Liver (tissue), 9 donors: ENCODE results near the gene IP6K3. TPM values are rescaled to one million over a fixed set of nuclear protein-coding genes. Genes with fewer than 3 reads are reported as not detected.

Source experiments
- DNase-seq: peaks from one replicate; pipeline ENCODE4 v3.0.0-alpha.2; 2017; ENCODE audit warnings: low spot score
- H3K27ac ChIP-seq, 2 donors: one replicate each; pipeline ENCODE4 v1.7.0; 2013; ENCODE audit warnings: inconsistent platforms in 2 of 2, low read length in 2 of 2, control low read depth in 1 of 2, low read depth in 1 of 2, mild to moderate bottlenecking in 1 of 2
- H3K27me3 ChIP-seq, 4 donors: one replicate each; pipeline versions ENCODE4 v1.6.1 to v1.7.0; 2013; ENCODE audit warnings: low read length in 3 of 4, inconsistent platforms in 1 of 4, mild to moderate bottlenecking in 1 of 4, moderate library complexity in 1 of 4; ENCODE audit not compliant: control insufficient read depth in 4 of 4, insufficient read depth in 4 of 4
- H3K36me3 ChIP-seq, 4 donors: one replicate each; pipeline versions ENCODE4 v1.6.1 to v1.7.0; 2013; ENCODE audit warnings: low read length in 3 of 4, mild to moderate bottlenecking in 3 of 4, low read depth in 1 of 4, moderate library complexity in 1 of 4; ENCODE audit not compliant: control insufficient read depth in 4 of 4, insufficient read depth in 3 of 4
- H3K4me1 ChIP-seq, 4 donors: one replicate each; pipeline versions ENCODE4 v1.6.1 to v1.7.0; 2013; ENCODE audit warnings: low read length in 3 of 4, mild to moderate bottlenecking in 3 of 4, moderate library complexity in 1 of 4; ENCODE audit not compliant: control insufficient read depth in 4 of 4, insufficient read depth in 4 of 4
- H3K4me3 ChIP-seq, 3 donors: one replicate each; pipeline versions ENCODE4 v1.6.1 to v1.7.0; 2013; ENCODE audit warnings: low read length in 3 of 3, control low read depth in 1 of 3, low read depth in 1 of 3, mild to moderate bottlenecking in 1 of 3
- H3K9ac ChIP-seq, 2 donors: one replicate each; pipeline ENCODE4 v1.7.0; 2013; ENCODE audit warnings: low read length in 2 of 2, mild to moderate bottlenecking in 2 of 2, moderate library complexity in 2 of 2, control low read depth in 1 of 2, low read depth in 1 of 2
- H3K9me3 ChIP-seq, 4 donors: one replicate each; pipeline versions ENCODE4 v1.6.1 to v1.7.0; 2013; ENCODE audit warnings: low read length in 3 of 4; ENCODE audit not compliant: control insufficient read depth in 4 of 4
- ATF3 ChIP-seq: IDR thresholded peaks from 2 replicates; pipeline ENCODE4 v1.6.1; 2016; ENCODE audit warnings: antibody characterized with exemption
- EGR1 ChIP-seq, 2 donors: IDR thresholded peaks; 2 replicates each; pipeline ENCODE4 v1.6.1; 2016 to 2018; ENCODE audit warnings: antibody characterized with exemption in 2 of 2, low read depth in 2 of 2
- FOXA1 ChIP-seq: IDR thresholded peaks from 2 replicates; pipeline ENCODE4 v1.6.1; 2016; ENCODE audit warnings: antibody characterized with exemption
- FOXA2 ChIP-seq: IDR thresholded peaks from 2 replicates; pipeline ENCODE4 v1.6.1; 2016; ENCODE audit warnings: antibody characterized with exemption
- GABPA ChIP-seq, 2 donors: IDR thresholded peaks in 1 of 2; conservative IDR thresholded peaks in 1 of 2; 2 replicates each; pipeline ENCODE4 v1.6.1; 2016; ENCODE audit warnings: antibody characterized with exemption in 2 of 2, mild to moderate bottlenecking in 1 of 2, moderate library complexity in 1 of 2
- HNF4A ChIP-seq, 2 donors: conservative IDR thresholded peaks; 2 replicates each; pipeline ENCODE4 v1.6.1; 2016; ENCODE audit warnings: antibody characterized with exemption in 2 of 2, mild to moderate bottlenecking in 2 of 2
- HNF4G ChIP-seq: IDR thresholded peaks from 2 replicates; pipeline ENCODE4 v1.6.1; 2016; ENCODE audit warnings: antibody characterized with exemption
- JUND ChIP-seq, 2 donors: IDR thresholded peaks; 2 replicates each; pipeline ENCODE4 v1.6.1; 2016; ENCODE audit warnings: antibody characterized with exemption in 2 of 2
- NR2F2 ChIP-seq: IDR thresholded peaks from 2 replicates; pipeline ENCODE4 v1.6.1; 2016; ENCODE audit warnings: antibody characterized with exemption
- RAD21 ChIP-seq, 2 donors: IDR thresholded peaks; 2 replicates each; pipeline ENCODE4 v1.6.1; 2016; ENCODE audit warnings: antibody characterized with exemption in 2 of 2, mild to moderate bottlenecking in 2 of 2
- RXRA ChIP-seq, 2 donors: IDR thresholded peaks; 2 replicates each; pipeline ENCODE4 v1.6.1; 2017 to 2018; ENCODE audit warnings: antibody characterized with exemption in 2 of 2, mild to moderate bottlenecking in 1 of 2
- SP1 ChIP-seq: IDR thresholded peaks from 2 replicates; pipeline ENCODE4 v1.6.1; 2018; ENCODE audit warnings: antibody characterized with exemption, mild to moderate bottlenecking
- TAF1 ChIP-seq: conservative IDR thresholded peaks from 2 replicates; pipeline ENCODE4 v1.6.1; 2016; ENCODE audit warnings: antibody characterized with exemption, mild to moderate bottlenecking
- YY1 ChIP-seq: IDR thresholded peaks from 2 replicates; pipeline ENCODE4 v1.6.1; 2016; ENCODE audit warnings: antibody characterized with exemption, mild to moderate bottlenecking
- WGBS: extraction: QIAGEN DNeasy Blood & Tissue Kit; methylation state at CpG from one replicate; pipeline ENCODE4 v1.1.7; 2013; 5-methylcytosine and 5-hydroxymethylcytosine counted together
- polyA plus RNA-seq, 2 donors: library from polyadenylated mRNA; stranded (reverse) in 1 of 2; unstranded in 1 of 2; fragments of 200-250 nt in 1 of 2; fragments of >200 nt in 1 of 2; fragmentation: Nextera tagmentation in 1 of 2; extraction: Ambion mirVana in 1 of 2; gene quantifications; one replicate each; pipeline versions ENCODE4 v1.2.1 to v1.2.3, GENCODE V29; 2013 to 2015
- total RNA-seq, 2 donors: library from RNA; depleted of rRNA; stranded (reverse); fragments of >200 nt; gene quantifications; one replicate each; pipeline ENCODE4 v1.2.3, GENCODE V29; 2014
- TF ChIP-seq, protein P1 (sequence below): IDR thresholded peaks from 2 replicates; pipeline ENCODE4 v1.6.1; 2016; ENCODE audit warnings: antibody characterized with exemption
- TF ChIP-seq, protein P2 (sequence below): fragments of 150-350 bp; IDR thresholded peaks from 2 replicates; pipeline ENCODE4 v1.5.1; 2017; ENCODE audit warnings: improper control_type of control experiment, low read depth, low read length; ENCODE audit not compliant: missing input control
- TF ChIP-seq, protein P3 (sequence below): IDR thresholded peaks from 2 replicates; pipeline ENCODE4 v1.6.1; 2016; ENCODE audit warnings: antibody characterized with exemption, mild to moderate bottlenecking
- TF ChIP-seq, protein P4 (sequence below): IDR thresholded peaks from 2 replicates; pipeline ENCODE4 v1.6.1; 2016; ENCODE audit warnings: antibody characterized with exemption
- donor health status: healthy.
- donor health status: healthy.
- donor health status: healthy.
- donor health status: healthy.
- donor health status: healthy.

IP6K3 gene
- total and polyA plus RNA-seq, 4 donors, result 1.5 to 12.9 (median 6.7) TPM

GRCh38 chr6:33731751-33732282, 14.9 kb downstream of the IP6K3 start:
- no peaks in the 10 kb centered on the region for H3K27me3 ChIP-seq
- DNase-seq, result no peak
- no peak overlapping the region for H3K9ac ChIP-seq
- no peak overlapping the region for H3K4me3 ChIP-seq
- H3K9me3 ChIP-seq, result no peaks in the 10 kb centered on the region
- no peak overlapping the region for H3K27ac ChIP-seq
- 82% methylated on average over 9 of the region's 9 CpGs for WGBS
- H3K4me1 ChIP-seq, result peaks cover 0 to 4% (median 1%) of the 10 kb centered on the region in 4 donors
- TF ChIP-seq, protein P1, sequence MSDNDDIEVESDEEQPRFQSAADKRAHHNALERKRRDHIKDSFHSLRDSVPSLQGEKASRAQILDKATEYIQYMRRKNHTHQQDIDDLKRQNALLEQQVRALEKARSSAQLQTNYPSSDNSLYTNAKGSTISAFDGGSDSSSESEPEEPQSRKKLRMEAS, result no peak
- peak; percentile 25 for TF ChIP-seq NR2F2
- TF ChIP-seq, protein P2, sequence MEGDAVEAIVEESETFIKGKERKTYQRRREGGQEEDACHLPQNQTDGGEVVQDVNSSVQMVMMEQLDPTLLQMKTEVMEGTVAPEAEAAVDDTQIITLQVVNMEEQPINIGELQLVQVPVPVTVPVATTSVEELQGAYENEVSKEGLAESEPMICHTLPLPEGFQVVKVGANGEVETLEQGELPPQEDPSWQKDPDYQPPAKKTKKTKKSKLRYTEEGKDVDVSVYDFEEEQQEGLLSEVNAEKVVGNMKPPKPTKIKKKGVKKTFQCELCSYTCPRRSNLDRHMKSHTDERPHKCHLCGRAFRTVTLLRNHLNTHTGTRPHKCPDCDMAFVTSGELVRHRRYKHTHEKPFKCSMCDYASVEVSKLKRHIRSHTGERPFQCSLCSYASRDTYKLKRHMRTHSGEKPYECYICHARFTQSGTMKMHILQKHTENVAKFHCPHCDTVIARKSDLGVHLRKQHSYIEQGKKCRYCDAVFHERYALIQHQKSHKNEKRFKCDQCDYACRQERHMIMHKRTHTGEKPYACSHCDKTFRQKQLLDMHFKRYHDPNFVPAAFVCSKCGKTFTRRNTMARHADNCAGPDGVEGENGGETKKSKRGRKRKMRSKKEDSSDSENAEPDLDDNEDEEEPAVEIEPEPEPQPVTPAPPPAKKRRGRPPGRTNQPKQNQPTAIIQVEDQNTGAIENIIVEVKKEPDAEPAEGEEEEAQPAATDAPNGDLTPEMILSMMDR, result no peak
- peak; percentile 46 for TF ChIP-seq SP1
- no peak for TF ChIP-seq FOXA1
- peak in 1 of 2 donors; percentile 32 for TF ChIP-seq HNF4A (conservative IDR thresholded peaks at IDR 0.05)
- peak in 1 of 2 donors; percentile 36 for TF ChIP-seq RXRA (IDR thresholded peaks at IDR 0.05)
- H3K36me3 ChIP-seq, result no peaks in the 10 kb centered on the region

GRCh38 chr6:33731035-33731434, 15.7 kb downstream of the IP6K3 start:
- TF ChIP-seq FOXA2 (no peak), HNF4G (no peak), YY1 (no peak), NR2F2 (no peak), RXRA (IDR thresholded peaks at IDR 0.05) (no peak), JUND (IDR thresholded peaks at IDR 0.05) (no peak), SP1 (no peak), TAF1 (no peak), HNF4A (conservative IDR thresholded peaks at IDR 0.05) (no peak), ATF3 (no peak), GABPA (IDR thresholded peaks at IDR 0.05 in 1 of 2, conservative IDR thresholded peaks at IDR 0.05 in 1 of 2) (no peak), FOXA1 (no peak), RAD21 (IDR thresholded peaks at IDR 0.05) (no peak), EGR1 (IDR thresholded peaks at IDR 0.05; ENCODE audit: low read depth in 2 of 2) (no peak)
- TF ChIP-seq, protein P3, sequence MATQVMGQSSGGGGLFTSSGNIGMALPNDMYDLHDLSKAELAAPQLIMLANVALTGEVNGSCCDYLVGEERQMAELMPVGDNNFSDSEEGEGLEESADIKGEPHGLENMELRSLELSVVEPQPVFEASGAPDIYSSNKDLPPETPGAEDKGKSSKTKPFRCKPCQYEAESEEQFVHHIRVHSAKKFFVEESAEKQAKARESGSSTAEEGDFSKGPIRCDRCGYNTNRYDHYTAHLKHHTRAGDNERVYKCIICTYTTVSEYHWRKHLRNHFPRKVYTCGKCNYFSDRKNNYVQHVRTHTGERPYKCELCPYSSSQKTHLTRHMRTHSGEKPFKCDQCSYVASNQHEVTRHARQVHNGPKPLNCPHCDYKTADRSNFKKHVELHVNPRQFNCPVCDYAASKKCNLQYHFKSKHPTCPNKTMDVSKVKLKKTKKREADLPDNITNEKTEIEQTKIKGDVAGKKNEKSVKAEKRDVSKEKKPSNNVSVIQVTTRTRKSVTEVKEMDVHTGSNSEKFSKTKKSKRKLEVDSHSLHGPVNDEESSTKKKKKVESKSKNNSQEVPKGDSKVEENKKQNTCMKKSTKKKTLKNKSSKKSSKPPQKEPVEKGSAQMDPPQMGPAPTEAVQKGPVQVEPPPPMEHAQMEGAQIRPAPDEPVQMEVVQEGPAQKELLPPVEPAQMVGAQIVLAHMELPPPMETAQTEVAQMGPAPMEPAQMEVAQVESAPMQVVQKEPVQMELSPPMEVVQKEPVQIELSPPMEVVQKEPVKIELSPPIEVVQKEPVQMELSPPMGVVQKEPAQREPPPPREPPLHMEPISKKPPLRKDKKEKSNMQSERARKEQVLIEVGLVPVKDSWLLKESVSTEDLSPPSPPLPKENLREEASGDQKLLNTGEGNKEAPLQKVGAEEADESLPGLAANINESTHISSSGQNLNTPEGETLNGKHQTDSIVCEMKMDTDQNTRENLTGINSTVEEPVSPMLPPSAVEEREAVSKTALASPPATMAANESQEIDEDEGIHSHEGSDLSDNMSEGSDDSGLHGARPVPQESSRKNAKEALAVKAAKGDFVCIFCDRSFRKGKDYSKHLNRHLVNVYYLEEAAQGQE, result no peak
- TF ChIP-seq, protein P4, sequence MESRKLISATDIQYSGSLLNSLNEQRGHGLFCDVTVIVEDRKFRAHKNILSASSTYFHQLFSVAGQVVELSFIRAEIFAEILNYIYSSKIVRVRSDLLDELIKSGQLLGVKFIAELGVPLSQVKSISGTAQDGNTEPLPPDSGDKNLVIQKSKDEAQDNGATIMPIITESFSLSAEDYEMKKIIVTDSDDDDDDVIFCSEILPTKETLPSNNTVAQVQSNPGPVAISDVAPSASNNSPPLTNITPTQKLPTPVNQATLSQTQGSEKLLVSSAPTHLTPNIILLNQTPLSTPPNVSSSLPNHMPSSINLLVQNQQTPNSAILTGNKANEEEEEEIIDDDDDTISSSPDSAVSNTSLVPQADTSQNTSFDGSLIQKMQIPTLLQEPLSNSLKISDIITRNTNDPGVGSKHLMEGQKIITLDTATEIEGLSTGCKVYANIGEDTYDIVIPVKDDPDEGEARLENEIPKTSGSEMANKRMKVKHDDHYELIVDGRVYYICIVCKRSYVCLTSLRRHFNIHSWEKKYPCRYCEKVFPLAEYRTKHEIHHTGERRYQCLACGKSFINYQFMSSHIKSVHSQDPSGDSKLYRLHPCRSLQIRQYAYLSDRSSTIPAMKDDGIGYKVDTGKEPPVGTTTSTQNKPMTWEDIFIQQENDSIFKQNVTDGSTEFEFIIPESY, result no peak
- TF ChIP-seq, protein P1, result no peak
- TF ChIP-seq, protein P2, result no peak
- Histone ChIP-seq H3K9ac (no peak overlapping the region), H3K27me3 (no peaks in the 10 kb centered on the region), H3K27ac (no peak overlapping the region), H3K4me3 (no peak overlapping the region), H3K9me3 (no peaks in the 10 kb centered on the region), H3K36me3 (no peaks in the 10 kb centered on the region), H3K4me1 (peaks cover 0 to 4% (median 1%) of the 10 kb centered on the region in 4 donors)
- WGBS, result 94% methylated on average over 7 of the region's 7 CpGs
- no peak for DNase-seq
